Karpas-422 (cell line): ENCODE results near the gene FBF1. TPM values are rescaled to one million over a fixed set of nuclear protein-coding genes. Genes with fewer than 3 reads are reported as not detected.
"Not testable (repeated sequence)": the region's sequence is repeated elsewhere in the genome, so short reads cannot be mapped to it uniquely, and the experiment has no call there.

ENCODE experiments used
- DNase-seq: peaks from one replicate; pipeline ENCODE4 v3.0.0-alpha.2; 2015
- H2AFZ ChIP-seq: fragments of 200-600 bp; sonication (generic); 2 replicates; pipeline ENCODE4 v1.6.1; 2014; ENCODE audit warnings: antibody characterized with exemption, low read length, mixed read lengths
- H3K27ac ChIP-seq: fragments of 200-600 bp; sonication (generic); 2 replicates; pipeline ENCODE4 v1.5.1; 2014; ENCODE audit warnings: mild to moderate bottlenecking, low read length, moderate library complexity
- H3K27me3 ChIP-seq: fragments of 200-600 bp; sonication (generic); 2 replicates; pipeline ENCODE4 v1.6.1; 2014; ENCODE audit warnings: low read length, mixed read lengths
- H3K36me3 ChIP-seq: fragments of 200-600 bp; sonication (generic); 2 replicates; pipeline ENCODE4 v1.6.1; 2014; ENCODE audit warnings: low read length, mixed read lengths; ENCODE audit not compliant: insufficient read depth
- H3K4me1 ChIP-seq: fragments of 200-600 bp; sonication (generic); 2 replicates; pipeline ENCODE4 v1.6.1; 2014; ENCODE audit warnings: mild to moderate bottlenecking, low read length, mixed read lengths
- H3K4me2 ChIP-seq: fragments of 200-600 bp; sonication (generic); 2 replicates; pipeline ENCODE4 v1.6.1; 2014; ENCODE audit warnings: low read length, low read depth, mild to moderate bottlenecking; ENCODE audit not compliant: poor library complexity, severe bottlenecking
- H3K4me3 ChIP-seq: fragments of 200-600 bp; sonication (generic); 2 replicates; pipeline ENCODE4 v1.5.1; 2014; ENCODE audit warnings: mild to moderate bottlenecking, antibody characterized with exemption, low read length, mixed read lengths
- H3K79me2 ChIP-seq: fragments of 200-600 bp; sonication (generic); 2 replicates; pipeline ENCODE4 v1.6.1; 2014; ENCODE audit warnings: mild to moderate bottlenecking, low read length, mixed read lengths
- H3K9ac ChIP-seq: fragments of 200-600 bp; sonication (generic); 2 replicates; pipeline ENCODE4 v1.6.0; 2014; ENCODE audit warnings: low read length
- H3K9me2 ChIP-seq: fragments of 200-600 bp; sonication (generic), shearing (Covaris generic); replicated peaks from 2 replicates; pipeline ENCODE4 v1.6.0; 2014; ENCODE audit warnings: mild to moderate bottlenecking, low read length, moderate library complexity; ENCODE audit not compliant: insufficient read depth
- H3K9me3 ChIP-seq: fragments of 300-700, 200-600 bp; sonication (generic); 2 replicates; pipeline ENCODE4 v1.6.1; 2014; ENCODE audit warnings: low read length, mixed read lengths
- H4K20me1 ChIP-seq: fragments of 200-600 bp; sonication (generic); 2 replicates; pipeline ENCODE4 v1.6.1; 2014; ENCODE audit warnings: mild to moderate bottlenecking, antibody characterized with exemption, low read length, low read depth; ENCODE audit not compliant: insufficient read depth
- total RNA-seq: library from RNA; depleted of rRNA; stranded (reverse); fragments of >200 nt; shearing (Covaris generic); gene quantifications from 2 replicates; pipeline ENCODE4 v1.2.3, GENCODE V29; 2014; ENCODE audit warnings: low replicate concordance

The FBF1 gene
- total RNA-seq, 1 experiment from 2014 or later: 13.5 TPM

GRCh38 chr17:75875182-75875939 is 65.5 kb downstream of the FBF1 start:
- no peaks in the 10 kb centered on the region for H4K20me1 ChIP-seq
- peak overlapping the region; percentile 98 for H2AFZ ChIP-seq
- peaks cover 31% of the 10 kb centered on the region for H3K4me1 ChIP-seq
- no peaks in the 10 kb centered on the region for H3K9me2 ChIP-seq
- H3K27ac ChIP-seq: peak overlapping the region; percentile 82
- DNase-seq: no peak
- H3K4me2 ChIP-seq: peak overlapping the region; percentile 96
- no peaks in the 10 kb centered on the region for H3K79me2 ChIP-seq
- no peaks in the 10 kb centered on the region for H3K9me3 ChIP-seq
- H3K9ac ChIP-seq: peak overlapping the region; percentile 87
- H3K4me3 ChIP-seq: peak overlapping the region; percentile 84
- no peaks in the 10 kb centered on the region for H3K36me3 ChIP-seq
- H3K27me3 ChIP-seq: no peaks in the 10 kb centered on the region

- Histone ChIP-seq H3K4me1 (peaks cover 31% of the 10 kb centered on the region), H3K4me2 (no peak overlapping the region), H4K20me1 (no peaks in the 10 kb centered on the region), H3K4me3 (no peak overlapping the region), H3K9me2 (no peaks in the 10 kb centered on the region), H3K79me2 (no peaks in the 10 kb centered on the region), H3K36me3 (no peaks in the 10 kb centered on the region), H3K9ac (no peak overlapping the region), H3K27ac (no peak overlapping the region), H3K27me3 (no peaks in the 10 kb centered on the region), H2AFZ (no peak overlapping the region), H3K9me3 (no peaks in the 10 kb centered on the region)
- DNase-seq: no peak
These were observed 66.3 kb downstream of the FBF1 start for GRCh38 chr17:75874323-75875181.

- Histone ChIP-seq H4K20me1 (no peaks in the 10 kb centered on the region), H3K9me3 (no peaks in the 10 kb centered on the region), H3K27me3 (no peaks in the 10 kb centered on the region), H2AFZ (no peak overlapping the region), H3K27ac (no peak overlapping the region), H3K9me2 (no peaks in the 10 kb centered on the region), H3K4me1 (peaks cover 30% of the 10 kb centered on the region), H3K9ac (no peak overlapping the region), H3K36me3 (no peaks in the 10 kb centered on the region), H3K4me2 (no peak overlapping the region), H3K4me3 (no peak overlapping the region), H3K79me2 (no peaks in the 10 kb centered on the region)
- no peak for DNase-seq
These were observed 67.1 kb downstream of the FBF1 start for GRCh38 chr17:75873587-75874322.

GRCh38 chr17:75872434-75873351 is 68.1 kb downstream of the FBF1 start:
- Histone ChIP-seq H3K79me2 (no peaks in the 10 kb centered on the region), H3K27ac (no peak overlapping the region), H3K9me3 (no peaks in the 10 kb centered on the region), H3K4me3 (no peak overlapping the region), H3K36me3 (no peaks in the 10 kb centered on the region), H3K4me1 (peaks cover 24% of the 10 kb centered on the region), H2AFZ (no peak overlapping the region), H3K9ac (no peak overlapping the region), H3K9me2 (no peaks in the 10 kb centered on the region), H3K27me3 (no peaks in the 10 kb centered on the region), H3K4me2 (no peak overlapping the region), H4K20me1 (no peaks in the 10 kb centered on the region)
- DNase-seq: no peak

- not testable (repeated sequence) for H3K4me1 ChIP-seq
These were observed 70.6 kb downstream of the FBF1 start for GRCh38 chr17:75870228-75870627.

GRCh38 chr17:75869282-75870141 is 71.3 kb downstream of the FBF1 start:
- H3K27me3 ChIP-seq: no peaks in the 10 kb centered on the region
- no peaks in the 10 kb centered on the region for H3K9me3 ChIP-seq
- DNase-seq: no peak
- no peak overlapping the region for H3K4me3 ChIP-seq
- H3K9ac ChIP-seq: no peak overlapping the region
- no peak overlapping the region for H3K4me2 ChIP-seq
- H3K27ac ChIP-seq: no peak overlapping the region
- H3K36me3 ChIP-seq: no peaks in the 10 kb centered on the region
- no peaks in the 10 kb centered on the region for H3K9me2 ChIP-seq
- no peaks in the 10 kb centered on the region for H3K79me2 ChIP-seq
- H4K20me1 ChIP-seq: no peaks in the 10 kb centered on the region
- peaks cover 3% of the 10 kb centered on the region for H3K4me1 ChIP-seq
- H2AFZ ChIP-seq: no peak overlapping the region

More at GRCh38 chr17:75870228-75870627, 70.6 kb downstream of the FBF1 start:
- H3K36me3 ChIP-seq, H3K79me2 ChIP-seq, H2AFZ ChIP-seq, H3K9me3 ChIP-seq, H4K20me1 ChIP-seq, H3K27ac ChIP-seq, DNase-seq, H3K4me2 ChIP-seq, H3K27me3 ChIP-seq, H3K9me2 ChIP-seq, H3K4me3 ChIP-seq, H3K9ac ChIP-seq: not testable (repeated sequence)

- H3K4me1 ChIP-seq, H3K27ac ChIP-seq, H4K20me1 ChIP-seq, H3K79me2 ChIP-seq, H3K27me3 ChIP-seq, H3K4me3 ChIP-seq, H3K36me3 ChIP-seq, H3K9me3 ChIP-seq, DNase-seq, H2AFZ ChIP-seq, H3K9ac ChIP-seq, H3K4me2 ChIP-seq, H3K9me2 ChIP-seq: not testable (repeated sequence)
These were observed 72.0 kb downstream of the FBF1 start for GRCh38 chr17:75868730-75869281.
